ENCODE data around the gene ABI3BP.

GRCh38 chr3:100838157-100838556, 155.1 kb downstream of the ABI3BP start:
- no peak for TF ChIP-seq CTCF (IDR thresholded peaks at IDR 0.05)
- no peak for TF ChIP-seq EP300 (IDR thresholded peaks at IDR 0.05)

Data from upper lobe of left lung (tissue), 4 donors.